PC-9 (cell line): Measurements from ENCODE around the gene SYT1. TPM values are rescaled to one million over a fixed set of nuclear protein-coding genes. Genes with fewer than 3 reads are reported as not detected.

Experiments
- BruUV-seq: library from RNA; stranded (reverse); fragments of 400-500 nt; replicated peaks from 2 replicates; lab custom pipeline; 2021; lab: Mats Ljungman, UMichigan
- CTCF ChIA-PET: fragments of 300-600 bp; sonication (Branson Sonifier 250); formaldehyde crosslinking; loops from one replicate; lab custom pipeline; 2022; ENCODE audit warnings: antibody characterized with exemption; lab: Charles Lee
- POLR2A ChIA-PET: fragments of 300-600 bp; sonication (Branson Sonifier 250); formaldehyde crosslinking; loops from one replicate; lab custom pipeline; 2022; ENCODE audit warnings: antibody characterized with exemption; ENCODE audit not compliant: unreplicated experiment; lab: Charles Lee
- DNase-seq, 2 experiments: peaks; one replicate each; pipeline versions ENCODE4 v3.0.0 to v3.0.0-alpha.2; 2015 to 2022; ENCODE audit warnings: mixed read lengths in 1 of 2
- H2AFZ ChIP-seq: fragments of 200-600 bp; sonication (generic); 2 replicates; pipeline ENCODE4 v1.8.1; 2017; ENCODE audit warnings: antibody characterized with exemption
- H3F3A ChIP-seq: fragments of 200-600 bp; sonication (generic); 2 replicates; pipeline ENCODE4 v1.8.1; 2017; ENCODE audit warnings: antibody characterized with exemption, mild to moderate bottlenecking, low read depth; ENCODE audit not compliant: insufficient read depth
- H3K27ac ChIP-seq: fragments of 200-600 bp; sonication (generic); 2 replicates; pipeline ENCODE4 v1.6.1; 2016; ENCODE audit warnings: mixed run types
- H3K27me3 ChIP-seq: fragments of 200-600 bp; sonication (generic); 2 replicates; pipeline ENCODE4 v1.6.1; 2016; ENCODE audit warnings: low read depth, mixed run types; ENCODE audit not compliant: insufficient read depth
- H3K36me3 ChIP-seq: fragments of 200-600 bp; sonication (generic); 2 replicates; pipeline ENCODE4 v1.6.1; 2016; ENCODE audit warnings: low read depth, mixed run types
- H3K4me1 ChIP-seq: fragments of 200-600 bp; sonication (generic); replicated peaks from 2 replicates; pipeline ENCODE4 v1.6.1; 2016; ENCODE audit warnings: mixed run types; ENCODE audit not compliant: insufficient read depth
- H3K4me2 ChIP-seq: fragments of 200-600 bp; sonication (generic); 2 replicates; pipeline ENCODE4 v1.6.1; 2017; ENCODE audit warnings: mixed run types
- H3K4me3 ChIP-seq: fragments of 200-600 bp; sonication (generic); 2 replicates; pipeline ENCODE4 v1.6.1; 2016; ENCODE audit warnings: mixed run types
- H3K79me2 ChIP-seq: fragments of 200-600 bp; sonication (generic); 2 replicates; pipeline ENCODE4 v1.6.1; 2017; ENCODE audit warnings: low read depth, mixed run types
- H3K9me2 ChIP-seq: fragments of 200-600 bp; sonication (generic); 2 replicates; pipeline ENCODE4 v1.8.1; 2017; ENCODE audit warnings: mild to moderate bottlenecking; ENCODE audit not compliant: insufficient read depth
- H3K9me3 ChIP-seq: fragments of 200-600 bp; sonication (generic); 2 replicates; pipeline ENCODE4 v1.8.1; 2016; ENCODE audit warnings: low read depth; ENCODE audit not compliant: insufficient read depth
- H4K20me1 ChIP-seq: fragments of 200-600 bp; sonication (generic); 2 replicates; pipeline ENCODE4 v1.8.1; 2017; ENCODE audit not compliant: insufficient read depth
- EZH2 ChIP-seq: fragments of 200-600 bp; sonication (generic); IDR thresholded peaks from 2 replicates; pipeline ENCODE4 v1.8.0; 2017; ENCODE audit warnings: antibody characterized with exemption, low read depth
- intact Hi-C: fragments of 100-400 bp; cut with micrococcal nuclease; formaldehyde crosslinking; loops from one replicate; pipeline ENCODE4 v1.10.0; 2022; ENCODE audit not compliant: unreplicated experiment
- total RNA-seq: library from RNA; stranded (reverse); gene quantifications from 2 replicates; pipeline ENCODE4 v1.2.3, GENCODE V29; 2021
- TF ChIP-seq, protein P1 (sequence below): fragments of 200-600 bp; sonication (generic); conservative IDR thresholded peaks from 2 replicates; pipeline ENCODE4 v1.6.1; 2017; ENCODE audit warnings: mixed run types, antibody characterized with exemption, mild to moderate bottlenecking, moderate library complexity

SYT1 gene
- total RNA-seq, 1 experiment from 2014 or later, result 1.2 TPM

DNA sequence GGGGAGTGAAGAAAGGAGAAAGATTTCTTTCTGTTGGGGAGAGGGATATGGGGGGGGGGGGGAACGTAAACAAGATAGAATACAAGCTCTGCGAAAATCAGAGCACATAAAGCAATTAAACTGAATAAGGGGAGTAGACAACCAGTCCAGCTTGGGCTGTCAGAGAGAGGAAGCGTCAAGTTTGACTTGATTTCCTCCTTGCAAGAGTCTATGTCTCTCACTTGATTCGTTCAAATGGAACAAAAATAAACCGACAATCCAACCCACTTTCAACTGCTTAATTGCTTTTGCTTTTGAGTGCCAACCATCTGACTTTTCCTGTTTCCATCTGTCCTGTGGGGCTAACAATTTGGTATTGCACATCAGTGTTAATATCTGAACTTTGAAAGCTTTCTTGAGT, 942 bp downstream of the SYT1 start:
- Histone ChIP-seq H3K27ac (no peak overlapping the region), H3K4me1 (0 out of 2 replicates have a peak, but pooled peaks cover 7% of the 10 kb centered on the region), H3K4me3 (no peak overlapping the region), H4K20me1 (no peaks in the 10 kb centered on the region), H3K79me2 (no peaks in the 10 kb centered on the region), H3F3A (no peaks in the 10 kb centered on the region), H3K9me2 (no peaks in the 10 kb centered on the region), H3K36me3 (no peaks in the 10 kb centered on the region), H3K4me2 (no peak overlapping the region), H2AFZ (no peak overlapping the region), H3K9me3 (no peaks in the 10 kb centered on the region), H3K27me3 (no peaks in the 10 kb centered on the region)
- POLR2A ChIA-PET, result interaction anchor here (0.9 kb wide), 1 partner anchor 10 kb away, joined by 5 read pairs; no protein-coding TSS in a partner anchor
- intact Hi-C loops, result no loop called here
- CTCF ChIA-PET, result no interaction called here
- no peak for TF ChIP-seq EZH2
- TF ChIP-seq, protein P1, sequence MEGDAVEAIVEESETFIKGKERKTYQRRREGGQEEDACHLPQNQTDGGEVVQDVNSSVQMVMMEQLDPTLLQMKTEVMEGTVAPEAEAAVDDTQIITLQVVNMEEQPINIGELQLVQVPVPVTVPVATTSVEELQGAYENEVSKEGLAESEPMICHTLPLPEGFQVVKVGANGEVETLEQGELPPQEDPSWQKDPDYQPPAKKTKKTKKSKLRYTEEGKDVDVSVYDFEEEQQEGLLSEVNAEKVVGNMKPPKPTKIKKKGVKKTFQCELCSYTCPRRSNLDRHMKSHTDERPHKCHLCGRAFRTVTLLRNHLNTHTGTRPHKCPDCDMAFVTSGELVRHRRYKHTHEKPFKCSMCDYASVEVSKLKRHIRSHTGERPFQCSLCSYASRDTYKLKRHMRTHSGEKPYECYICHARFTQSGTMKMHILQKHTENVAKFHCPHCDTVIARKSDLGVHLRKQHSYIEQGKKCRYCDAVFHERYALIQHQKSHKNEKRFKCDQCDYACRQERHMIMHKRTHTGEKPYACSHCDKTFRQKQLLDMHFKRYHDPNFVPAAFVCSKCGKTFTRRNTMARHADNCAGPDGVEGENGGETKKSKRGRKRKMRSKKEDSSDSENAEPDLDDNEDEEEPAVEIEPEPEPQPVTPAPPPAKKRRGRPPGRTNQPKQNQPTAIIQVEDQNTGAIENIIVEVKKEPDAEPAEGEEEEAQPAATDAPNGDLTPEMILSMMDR, result no peak
- BruUV-seq, result no TSS peak
- DNase-seq, result no peak

DNA sequence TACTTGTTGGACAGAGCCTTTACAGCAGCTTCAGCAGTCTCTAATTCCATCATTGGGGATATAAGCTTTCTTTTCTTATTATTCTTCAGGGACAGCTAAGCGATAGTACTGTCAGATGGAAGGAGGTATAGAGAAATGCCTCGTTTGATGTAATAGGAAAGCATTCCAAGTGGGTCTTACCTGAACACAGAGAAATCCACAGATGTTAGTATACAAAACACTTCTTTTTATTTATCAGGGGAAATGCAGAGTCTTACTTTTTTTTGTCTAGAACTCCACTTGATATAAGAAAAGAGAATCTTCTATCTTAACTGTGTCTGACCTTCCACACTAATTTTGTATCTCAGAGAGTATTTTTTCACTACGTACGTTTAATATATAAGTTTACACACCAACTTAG, 1.9 kb downstream of the SYT1 start:
- 0 out of 2 replicates have a peak, but pooled peaks cover 7% of the 10 kb centered on the region for H3K4me1 ChIP-seq
- H3K79me2 ChIP-seq, result no peaks in the 10 kb centered on the region
- no peak for TF ChIP-seq EZH2
- TF ChIP-seq, protein P1, result no peak
- H3K4me3 ChIP-seq, result no peak overlapping the region
- BruUV-seq, result no TSS peak
- no peak overlapping the region for H3K27ac ChIP-seq
- intact Hi-C loops, result no loop called here
- no peak overlapping the region for H3K4me2 ChIP-seq
- H3K9me3 ChIP-seq, result no peaks in the 10 kb centered on the region
- ChIA-PET POLR2A (interaction anchor here (0.9 kb wide), 1 partner anchor 9 kb away, joined by 5 read pairs; no protein-coding TSS in a partner anchor), CTCF (no interaction called here)
- DNase-seq, result no peak
- H3F3A ChIP-seq, result no peaks in the 10 kb centered on the region
- no peaks in the 10 kb centered on the region for H4K20me1 ChIP-seq
- H3K27me3 ChIP-seq, result no peaks in the 10 kb centered on the region
- H2AFZ ChIP-seq, result no peak overlapping the region
- H3K9me2 ChIP-seq, result no peaks in the 10 kb centered on the region
- H3K36me3 ChIP-seq, result no peaks in the 10 kb centered on the region

DNA sequence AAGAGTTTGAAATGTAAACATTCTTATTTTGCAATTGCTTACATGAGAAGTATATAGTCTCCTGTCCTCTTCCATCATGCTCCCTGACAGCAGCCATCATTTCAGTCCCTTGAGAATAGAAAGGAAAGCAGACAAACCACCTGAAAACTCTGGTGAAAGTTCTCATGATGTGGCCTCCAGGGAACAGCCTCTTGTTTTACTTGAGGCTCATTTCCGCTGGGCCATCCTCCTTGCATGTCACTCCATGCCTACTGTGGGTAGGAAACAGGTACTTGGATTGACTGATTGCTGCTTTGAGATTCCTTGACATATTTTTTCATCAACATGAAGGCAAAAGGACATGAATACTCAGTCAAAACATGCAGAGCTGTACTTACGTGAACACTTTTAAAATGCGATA, 6.0 kb downstream of the SYT1 start:
- Histone ChIP-seq H3F3A (no peaks in the 10 kb centered on the region), H3K36me3 (no peaks in the 10 kb centered on the region), H3K4me3 (no peak overlapping the region), H3K27me3 (no peaks in the 10 kb centered on the region), H3K9me3 (no peaks in the 10 kb centered on the region), H3K9me2 (0 out of 2 replicates have a peak, but pooled peaks cover 6% of the 10 kb centered on the region), H4K20me1 (no peaks in the 10 kb centered on the region), H3K4me2 (no peak overlapping the region), H3K4me1 (no peaks in the 10 kb centered on the region), H3K27ac (no peak overlapping the region), H3K79me2 (no peaks in the 10 kb centered on the region), H2AFZ (no peak overlapping the region)
- TF ChIP-seq, protein P1, result no peak
- no peak for TF ChIP-seq EZH2
- intact Hi-C loops, result no loop called here
- POLR2A ChIA-PET, result no interaction called here
- CTCF ChIA-PET, result no interaction called here
- DNase-seq, result no peak
- no TSS peak for BruUV-seq
